Right lobe of liver (tissue), 4 donors: ENCODE measurements around the gene SRRM5.

Experiments used
- CTCF ChIP-seq, 4 donors: fragments of 200-600 bp in 3 of 4; fragments of 450-650 bp in 1 of 4; IDR thresholded peaks; one replicate each; pipeline versions ENCODE4 v1.5.1 to v1.8.0; 2016 to 2022; ENCODE audit warnings: antibody characterized with exemption in 4 of 4, mild to moderate bottlenecking in 2 of 4
- POLR2A ChIP-seq: fragments of 450-650 bp; IDR thresholded peaks from one replicate; pipeline ENCODE4 v1.6.1; 2017; ENCODE audit warnings: antibody characterized with exemption, mild to moderate bottlenecking
- donor health status: DM: no; HTN: no; CAD: no.
- donor health status: DM: no; HTN: no; CAD: no.
- donor health status: DM: no; HTN: yes; CAD: no.

GRCh38 chr19:43562226-43562697 lies 49.6 kb upstream of the SRRM5 start:
- TF ChIP-seq CTCF (IDR thresholded peaks at IDR 0.05) (no peak), POLR2A (no peak)
